NCI-H1930 (cell line): ENCODE measurements around the gene NINJ2.

Experiments used
- DNase-seq, 2 experiments: peaks; one replicate each; lab custom pipeline; 2025; lab: John Stamatoyannopoulos, UW

Gene NINJ2

GRCh38 chr12:613996-614395 lies 49.2 kb downstream of the NINJ2 start:
- no peak for DNase-seq

- DNase-seq, result no peak
These were observed 50.4 kb downstream of the NINJ2 start for GRCh38 chr12:612886-613285.

- no peak for DNase-seq
These were observed 51.0 kb downstream of the NINJ2 start for GRCh38 chr12:612293-612692.

- DNase-seq, result no peak
These were observed 51.5 kb downstream of the NINJ2 start for GRCh38 chr12:611721-612120.

- no peak for DNase-seq
These were observed 54.3 kb downstream of the NINJ2 start for GRCh38 chr12:608921-609320.

- no peak for DNase-seq
These were observed 54.8 kb downstream of the NINJ2 start for GRCh38 chr12:608413-608812.

GRCh38 chr12:607541-608001 lies 55.7 kb downstream of the NINJ2 start:
- DNase-seq, result no peak

GRCh38 chr12:604956-605355 lies 58.3 kb downstream of the NINJ2 start:
- DNase-seq, result no peak

- DNase-seq, result no peak
These were observed 60.6 kb downstream of the NINJ2 start for GRCh38 chr12:602700-603068.

- DNase-seq, result no peak
These were observed 61.1 kb downstream of the NINJ2 start for GRCh38 chr12:601976-602699.

GRCh38 chr12:599756-600155 lies 63.5 kb downstream of the NINJ2 start:
- no peak for DNase-seq

- DNase-seq, result no peak
These were observed 65.2 kb downstream of the NINJ2 start for GRCh38 chr12:597926-598568.

- no peak for DNase-seq
These were observed 69.6 kb downstream of the NINJ2 start for GRCh38 chr12:593396-594270.

- DNase-seq, result no peak
These were observed 71.2 kb downstream of the NINJ2 start for GRCh38 chr12:592024-592505.

- no peak for DNase-seq
These were observed 71.8 kb downstream of the NINJ2 start for GRCh38 chr12:591167-592023.

GRCh38 chr12:590206-590750 lies 73.0 kb downstream of the NINJ2 start:
- no peak for DNase-seq

- DNase-seq, result no peak
These were observed 74.6 kb downstream of the NINJ2 start for GRCh38 chr12:588646-589045.

GRCh38 chr12:588024-588322 lies 75.3 kb downstream of the NINJ2 start:
- DNase-seq, result no peak

- no peak for DNase-seq
These were observed 75.9 kb downstream of the NINJ2 start for GRCh38 chr12:587132-588023.

- no peak for DNase-seq
These were observed 76.8 kb downstream of the NINJ2 start for GRCh38 chr12:586318-587071.
